ENCODE measurements around the gene DHX58. TPM values are rescaled to one million over a fixed set of nuclear protein-coding genes. Genes with fewer than 3 reads are reported as not detected.

DHX58 gene
- total and polyA plus RNA-seq, 4 donors: 4.0 to 21.9 (median 12.2) TPM

GRCh38 chr17:42104264-42104663, 8.2 kb downstream of the DHX58 start:
- H3K9ac ChIP-seq (ENCODE audit: low read depth in 1 of 2, low read length in 2 of 2): no peak overlapping the region
- WGBS: 92% methylated on average over 3 of the region's 3 CpGs
- peaks cover 0 to 8% (median 6%) of the 10 kb centered on the region in 4 donors for H3K4me1 ChIP-seq (ENCODE audit: control insufficient read depth in 4 of 4, insufficient read depth in 4 of 4, low read length in 3 of 4)
- TF ChIP-seq SP1 (IDR thresholded peaks at IDR 0.05) (no peak), REST (IDR thresholded peaks at IDR 0.05) (no peak), ZBTB33 (IDR thresholded peaks at IDR 0.05) (no peak), ATF3 (IDR thresholded peaks at IDR 0.05) (no peak), JUND (IDR thresholded peaks at IDR 0.05) (no peak), RXRA (IDR thresholded peaks at IDR 0.05) (no peak)
- DNase-seq (ENCODE audit: low spot score): no peak
- H3K9me3 ChIP-seq (ENCODE audit: control insufficient read depth in 4 of 4, low read length in 3 of 4): no peaks in the 10 kb centered on the region
- no peaks in the 10 kb centered on the region for H3K27me3 ChIP-seq (ENCODE audit: control insufficient read depth in 4 of 4, insufficient read depth in 4 of 4, low read length in 3 of 4)
- peaks cover 7 to 30% (median 14%) of the 10 kb centered on the region in 4 donors for H3K36me3 ChIP-seq (ENCODE audit: control insufficient read depth in 4 of 4, insufficient read depth in 3 of 4, low read depth in 1 of 4, low read length in 3 of 4)
- H3K27ac ChIP-seq (ENCODE audit: low read depth in 1 of 2, low read length in 2 of 2): no peak overlapping the region
- H3K4me3 ChIP-seq (ENCODE audit: low read depth in 1 of 3, low read length in 3 of 3): no peak overlapping the region

GRCh38 chr17:42103221-42103954, 9.1 kb downstream of the DHX58 start:
- 89% methylated on average over 11 of the region's 11 CpGs for WGBS
- Histone ChIP-seq H3K27me3 (ENCODE audit: control insufficient read depth in 4 of 4, insufficient read depth in 4 of 4, low read length in 3 of 4) (no peaks in the 10 kb centered on the region), H3K9ac (ENCODE audit: low read depth in 1 of 2, low read length in 2 of 2) (no peak overlapping the region), H3K4me1 (ENCODE audit: control insufficient read depth in 4 of 4, insufficient read depth in 4 of 4, low read length in 3 of 4) (no peaks in the 10 kb centered on the region), H3K27ac (ENCODE audit: low read depth in 1 of 2, low read length in 2 of 2) (no peak overlapping the region), H3K4me3 (ENCODE audit: low read depth in 1 of 3, low read length in 3 of 3) (no peak overlapping the region), H3K9me3 (ENCODE audit: control insufficient read depth in 4 of 4, low read length in 3 of 4) (no peaks in the 10 kb centered on the region), H3K36me3 (ENCODE audit: control insufficient read depth in 4 of 4, insufficient read depth in 3 of 4, low read depth in 1 of 4, low read length in 3 of 4) (peaks cover 4 to 29% (median 14%) of the 10 kb centered on the region in 4 donors)
- no peak for DNase-seq (ENCODE audit: low spot score)
- TF ChIP-seq HNF4G (IDR thresholded peaks at IDR 0.05) (no peak), FOXA2 (IDR thresholded peaks at IDR 0.05) (no peak), ZBTB33 (IDR thresholded peaks at IDR 0.05) (no peak), CTCF (IDR thresholded peaks at IDR 0.05; ENCODE audit: low read depth, low read length, missing input control) (no peak), HNF4A (conservative IDR thresholded peaks at IDR 0.05) (no peak), ATF3 (IDR thresholded peaks at IDR 0.05) (no peak), SP1 (IDR thresholded peaks at IDR 0.05) (no peak), JUND (IDR thresholded peaks at IDR 0.05) (no peak), RAD21 (IDR thresholded peaks at IDR 0.05) (no peak), YY1 (IDR thresholded peaks at IDR 0.05) (no peak), GABPA (IDR thresholded peaks at IDR 0.05 in 1 of 2, conservative IDR thresholded peaks at IDR 0.05 in 1 of 2) (no peak), EGR1 (IDR thresholded peaks at IDR 0.05; ENCODE audit: low read depth in 2 of 2) (no peak), TAF1 (conservative IDR thresholded peaks at IDR 0.05) (no peak), FOXA1 (IDR thresholded peaks at IDR 0.05) (no peak), RXRA (IDR thresholded peaks at IDR 0.05) (no peak), MAX (IDR thresholded peaks at IDR 0.05) (no peak)
